DND-41 (cell line): ENCODE results near the gene TSNAXIP1.

Source experiments
- ATAC-seq: fragments of 200-7000 bp; cut with Tn5 transposase; 3 replicates; pipeline ENCODE4 v1.9.1; 2021; ENCODE audit warnings: low read depth; ENCODE audit not compliant: insufficient read depth
- DNase-seq: peaks from one replicate; pipeline ENCODE4 v3.0.0-alpha.2; 2020
- H2AFZ ChIP-seq: 2 replicates; pipeline ENCODE4 v1.6.0; 2012; ENCODE audit warnings: low read depth, low read length
- H3K27ac ChIP-seq: 2 replicates; pipeline ENCODE4 v1.5.1; 2012; ENCODE audit warnings: low read length, inconsistent platforms
- H3K27me3 ChIP-seq: fragments of 200-600 bp; sonication (generic); 2 replicates; pipeline ENCODE4 v1.6.0; 2012; ENCODE audit warnings: low read length, mild to moderate bottlenecking, inconsistent platforms; ENCODE audit not compliant: insufficient read depth, poor library complexity
- H3K36me3 ChIP-seq: 2 replicates; pipeline ENCODE4 v1.5.1; 2012; ENCODE audit warnings: low read length, inconsistent platforms; ENCODE audit not compliant: insufficient read depth
- H3K4me1 ChIP-seq: 2 replicates; pipeline ENCODE4 v1.5.1; 2012; ENCODE audit warnings: mild to moderate bottlenecking, low read length; ENCODE audit not compliant: insufficient read depth
- H3K4me2 ChIP-seq: 2 replicates; pipeline ENCODE4 v1.6.0; 2012; ENCODE audit warnings: mild to moderate bottlenecking, moderate library complexity, low read length, inconsistent platforms; ENCODE audit not compliant: insufficient read depth
- H3K4me3 ChIP-seq, 2 experiments: fragments of 200-600 bp in 1 of 2; shearing (Covaris generic) in 1 of 2; 2 replicates each; pipeline ENCODE4 v1.5.1; 2012 to 2016; ENCODE audit warnings: inconsistent platforms in 2 of 2, low read length in 2 of 2, mild to moderate bottlenecking in 2 of 2, low read depth in 1 of 2, moderate library complexity in 1 of 2
- H3K79me2 ChIP-seq: 2 replicates; pipeline ENCODE4 v1.6.0; 2012; ENCODE audit warnings: low read length, inconsistent platforms; ENCODE audit not compliant: insufficient read depth
- H3K9ac ChIP-seq: 2 replicates; pipeline ENCODE4 v1.6.0; 2012; ENCODE audit warnings: low read depth, mild to moderate bottlenecking, inconsistent platforms, low read length, moderate library complexity
- H3K9me3 ChIP-seq: 2 replicates; pipeline ENCODE4 v1.5.1; 2012; ENCODE audit warnings: low read length, moderate library complexity, mild to moderate bottlenecking, inconsistent platforms; ENCODE audit not compliant: insufficient read depth, severe bottlenecking
- H4K20me1 ChIP-seq: 2 replicates; pipeline ENCODE4 v1.6.0; 2012; ENCODE audit warnings: low read length; ENCODE audit not compliant: insufficient read depth
- CTCF ChIP-seq: IDR thresholded peaks from 2 replicates; pipeline ENCODE4 v1.5.1; 2012; ENCODE audit warnings: borderline replicate concordance, low read length, moderate library complexity, mild to moderate bottlenecking; ENCODE audit not compliant: poor library complexity, severe bottlenecking; ENCODE audit errors: extremely low read depth
- EZH2 ChIP-seq: IDR thresholded peaks from 3 replicates; pipeline ENCODE4 v1.6.1; 2012; ENCODE audit warnings: borderline replicate concordance, low read depth, mild to moderate bottlenecking, moderate library complexity, low read length, inconsistent platforms; ENCODE audit not compliant: severe bottlenecking

Gene TSNAXIP1

GRCh38 chr16:67762385-67762784 is 44.3 kb upstream of the TSNAXIP1 start:
- Histone ChIP-seq H3K4me2 (no peak overlapping the region), H3K79me2 (peaks cover 7% of the 10 kb centered on the region), H3K9ac (no peak overlapping the region), H2AFZ (no peak overlapping the region), H3K4me3 (no peak overlapping the region), H3K36me3 (peaks cover 22% of the 10 kb centered on the region), H3K27me3 (no peaks in the 10 kb centered on the region), H3K27ac (no peak overlapping the region), H3K4me1 (no peaks in the 10 kb centered on the region), H3K9me3 (no peaks in the 10 kb centered on the region), H4K20me1 (peaks cover 40% of the 10 kb centered on the region)
- ATAC-seq: no peak
- TF ChIP-seq CTCF (no peak), EZH2 (no peak)
- DNase-seq: no peak

- Histone ChIP-seq H3K36me3 (peaks cover 19% of the 10 kb centered on the region), H3K9ac (no peak overlapping the region)
Observed at GRCh38 chr16:67763066-67763465, 43.6 kb upstream of the TSNAXIP1 start.

GRCh38 chr16:67764158-67764667 is 42.5 kb upstream of the TSNAXIP1 start:
- H3K36me3 ChIP-seq: peaks cover 14% of the 10 kb centered on the region
- peaks cover 24% of the 10 kb centered on the region; the same call in 1 of the 2 replicates for H4K20me1 ChIP-seq
- peaks cover 4% of the 10 kb centered on the region for H3K79me2 ChIP-seq
- DNase-seq (no peak), ATAC-seq (no peak)
- H3K27ac ChIP-seq: no peak overlapping the region
- TF ChIP-seq EZH2: no peak
- no peak for TF ChIP-seq CTCF
- H2AFZ ChIP-seq: no peak overlapping the region
- no peaks in the 10 kb centered on the region for H3K27me3 ChIP-seq
- no peak overlapping the region for H3K4me3 ChIP-seq
- H3K4me1 ChIP-seq: no peaks in the 10 kb centered on the region
- H3K9ac ChIP-seq: no peak overlapping the region
- no peaks in the 10 kb centered on the region for H3K9me3 ChIP-seq
- H3K4me2 ChIP-seq: no peak overlapping the region

More at GRCh38 chr16:67763066-67763465, 43.6 kb upstream of the TSNAXIP1 start:
- no peak overlapping the region for H3K27ac ChIP-seq
- ATAC-seq (no peak), DNase-seq (no peak)
- no peak overlapping the region for H2AFZ ChIP-seq
- peaks cover 34% of the 10 kb centered on the region; the same call in 1 of the 2 replicates for H4K20me1 ChIP-seq
- H3K4me2 ChIP-seq: no peak overlapping the region
- H3K27me3 ChIP-seq: no peaks in the 10 kb centered on the region
- H3K4me1 ChIP-seq: no peaks in the 10 kb centered on the region
- no peaks in the 10 kb centered on the region for H3K9me3 ChIP-seq
- H3K79me2 ChIP-seq: peaks cover 7% of the 10 kb centered on the region
- no peak overlapping the region for H3K4me3 ChIP-seq
- TF ChIP-seq CTCF: no peak
- TF ChIP-seq EZH2: no peak
